ENCODE data around the gene DDX56. TPM values are rescaled to one million over a fixed set of nuclear protein-coding genes. Genes with fewer than 3 reads are reported as not detected.
A peak's percentile ranks its signal among the peaks of the same experiment; 100 is the strongest.

Gene DDX56, protein sequence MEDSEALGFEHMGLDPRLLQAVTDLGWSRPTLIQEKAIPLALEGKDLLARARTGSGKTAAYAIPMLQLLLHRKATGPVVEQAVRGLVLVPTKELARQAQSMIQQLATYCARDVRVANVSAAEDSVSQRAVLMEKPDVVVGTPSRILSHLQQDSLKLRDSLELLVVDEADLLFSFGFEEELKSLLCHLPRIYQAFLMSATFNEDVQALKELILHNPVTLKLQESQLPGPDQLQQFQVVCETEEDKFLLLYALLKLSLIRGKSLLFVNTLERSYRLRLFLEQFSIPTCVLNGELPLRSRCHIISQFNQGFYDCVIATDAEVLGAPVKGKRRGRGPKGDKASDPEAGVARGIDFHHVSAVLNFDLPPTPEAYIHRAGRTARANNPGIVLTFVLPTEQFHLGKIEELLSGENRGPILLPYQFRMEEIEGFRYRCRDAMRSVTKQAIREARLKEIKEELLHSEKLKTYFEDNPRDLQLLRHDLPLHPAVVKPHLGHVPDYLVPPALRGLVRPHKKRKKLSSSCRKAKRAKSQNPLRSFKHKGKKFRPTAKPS
- 10 to 100 TPM; 26.9 to 50.8 (median 34.4) TPM for polyA plus RNA-seq (ENCODE audit: low read depth in 6 of 6)

DNA sequence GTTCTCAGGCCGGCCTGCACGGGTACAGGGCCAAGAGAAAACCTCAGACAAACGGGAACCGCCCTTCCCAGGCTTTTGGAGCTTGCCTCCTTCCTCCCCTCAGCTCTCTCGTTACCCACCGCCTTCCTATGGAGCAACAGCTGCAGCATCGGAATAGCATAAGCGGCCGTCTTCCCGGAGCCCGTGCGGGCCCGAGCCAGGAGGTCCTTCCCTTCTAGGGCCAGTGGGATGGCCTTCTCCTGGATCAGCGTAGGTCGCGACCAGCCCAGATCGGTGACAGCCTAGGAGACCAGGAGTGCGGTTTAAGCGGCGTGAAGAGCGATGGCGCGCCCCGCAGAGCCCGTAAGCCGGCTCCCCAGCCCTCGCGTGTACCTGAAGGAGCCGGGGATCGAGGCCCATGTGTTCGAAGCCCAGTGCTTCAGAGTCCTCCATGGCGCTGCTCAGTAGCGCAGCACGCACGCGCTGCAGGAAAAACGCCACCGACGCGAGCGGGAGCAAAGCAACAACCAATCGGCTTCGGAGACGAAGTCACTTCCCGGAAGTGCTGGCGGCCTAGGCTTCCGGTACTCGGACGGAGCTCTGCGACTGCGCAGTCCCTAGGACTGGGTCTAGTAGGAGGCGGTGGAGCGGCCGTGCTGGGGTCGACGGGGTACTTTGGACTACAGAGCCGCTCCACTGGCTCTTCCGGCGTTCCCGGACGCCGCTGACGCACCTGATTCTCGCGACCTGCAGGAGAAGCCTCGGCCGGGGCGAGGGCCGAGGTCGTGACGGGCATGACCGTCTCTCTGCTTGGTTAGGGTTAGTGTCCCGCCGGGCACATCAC, at the start of gene DDX56:
DDX56 (minus strand) TSS at position 445 of the 823 bp plus-strand sequence; CDS start at position 432, 13 bp downstream.
- Mint-ChIP-seq H3K9me3 (no peaks in the 10 kb centered on the region), H3K4me1 (peaks cover 40 to 53% (median 46%) of the 10 kb centered on the region in 3 donors), H3K36me3 (peaks cover 5 to 6% of the 10 kb centered on the region in 2 donors), H3K27ac (peak within 1 kb of the TSS; percentile 96 to 99 (median 98)), H3K4me3 (peak within 1 kb of the TSS; percentile 93 to 98 (median 98)), H3K27me3 (no peaks in the 10 kb centered on the region)
- DNase-seq: peak; percentile 85
- peak; percentile 95 for ATAC-seq (ENCODE audit: low read depth in 2 of 2)

DNA sequence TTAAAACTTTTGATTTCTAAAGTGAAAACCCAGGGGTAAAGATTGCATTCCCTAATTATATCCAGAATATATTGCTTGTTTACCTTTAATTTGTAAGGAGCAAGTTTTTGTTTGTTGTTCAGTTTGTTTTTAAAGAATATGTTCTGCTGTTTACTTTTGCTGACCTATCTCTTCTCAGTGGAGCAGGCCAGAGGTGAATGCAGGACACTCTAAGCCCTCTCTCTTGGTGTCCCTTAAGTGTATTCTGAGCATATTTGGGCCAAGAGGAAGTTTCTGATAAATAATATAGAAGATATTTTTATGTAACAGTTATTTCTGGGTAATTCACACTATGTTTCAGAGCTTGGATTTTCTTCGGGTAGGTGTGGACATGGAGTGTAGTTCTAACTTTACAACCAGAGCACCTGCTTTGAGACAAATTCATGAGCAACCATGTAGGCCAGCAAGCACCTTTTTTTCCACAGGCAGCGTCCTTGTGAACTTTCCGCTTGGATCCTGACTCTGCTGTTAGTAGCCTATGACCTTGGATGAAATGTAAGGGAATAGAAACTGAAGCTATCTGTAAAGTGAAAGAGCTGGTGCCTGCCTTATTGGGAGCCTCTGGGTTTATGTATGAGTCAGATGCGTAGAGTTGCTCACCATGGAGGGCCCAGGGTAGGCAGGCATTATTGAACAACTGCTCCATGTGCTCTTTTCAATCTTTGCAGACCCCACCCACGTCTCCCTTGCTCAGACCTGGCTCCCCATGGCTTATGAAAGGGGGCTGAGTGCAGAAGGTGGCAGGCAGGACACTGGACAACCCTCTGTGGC, 48.8 kb upstream of the DDX56 start:
- no peaks in the 10 kb centered on the region for H3K9me3 Mint-ChIP-seq
- ATAC-seq (ENCODE audit: low read depth in 2 of 2): no peak
- DNase-seq: no peak
- no peaks in the 10 kb centered on the region for H3K36me3 Mint-ChIP-seq
- H3K4me1 Mint-ChIP-seq: peaks cover 31 to 52% (median 41%) of the 10 kb centered on the region in 3 donors
- H3K27ac Mint-ChIP-seq: peak overlapping the region in 3 of 6 donors; percentile 34 to 95 (median 47)
- H3K27me3 Mint-ChIP-seq: no peaks in the 10 kb centered on the region
- no peak overlapping the region for H3K4me3 Mint-ChIP-seq

DNA sequence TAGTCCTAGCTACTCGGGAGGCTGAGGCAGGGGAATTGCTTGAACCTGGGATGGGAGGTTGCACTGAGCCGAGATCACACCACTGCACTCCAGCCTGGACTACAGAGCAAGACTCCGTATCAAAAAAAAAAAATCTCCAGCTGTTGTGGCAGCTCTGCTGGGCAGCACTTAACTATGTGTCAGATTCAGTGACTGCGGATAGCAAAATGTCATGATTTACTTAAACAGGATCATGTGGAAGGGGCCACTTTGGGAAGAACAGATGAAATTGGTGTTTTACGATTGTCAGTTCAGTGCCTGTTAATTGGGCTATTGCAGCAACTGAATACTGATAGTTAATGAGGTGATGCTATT, 48.0 kb upstream of the DDX56 start:
- H3K4me3 Mint-ChIP-seq: no peak overlapping the region

GRCh38 chr7:44621034-44621749, 47.5 kb upstream of the DDX56 start:
- Mint-ChIP-seq H3K9me3 (no peaks in the 10 kb centered on the region), H3K4me3 (peak overlapping the region in 1 of 8 donors; percentile 47), H3K4me1 (peaks cover 31 to 60% (median 42%) of the 10 kb centered on the region in 3 donors), H3K27me3 (no peaks in the 10 kb centered on the region), H3K36me3 (no peaks in the 10 kb centered on the region), H3K27ac (peak overlapping the region in 3 of 6 donors; percentile 38 to 81 (median 66))
- DNase-seq (no peak), ATAC-seq (ENCODE audit: low read depth in 2 of 2) (no peak)

More for the DNA sequence above, 48.0 kb upstream of the DDX56 start:
- Mint-ChIP-seq H3K27ac (peak overlapping the region in 2 of 6 donors; percentile 7 to 38), H3K27me3 (no peaks in the 10 kb centered on the region), H3K4me1 (peaks cover 31 to 58% (median 41%) of the 10 kb centered on the region in 3 donors), H3K36me3 (no peaks in the 10 kb centered on the region), H3K9me3 (no peaks in the 10 kb centered on the region)
- DNase-seq (no peak), ATAC-seq (ENCODE audit: low read depth in 2 of 2) (no peak)

GRCh38 chr7:44618753-44619152, 45.0 kb upstream of the DDX56 start:
- Mint-ChIP-seq H3K27ac (peak overlapping the region in 5 of 6 donors; percentile 41 to 78 (median 56)), H3K27me3 (no peaks in the 10 kb centered on the region), H3K36me3 (no peaks in the 10 kb centered on the region), H3K9me3 (no peaks in the 10 kb centered on the region), H3K4me1 (peaks cover 43 to 71% (median 62%) of the 10 kb centered on the region in 3 donors), H3K4me3 (no peak overlapping the region)
- ATAC-seq (ENCODE audit: low read depth in 2 of 2) (no peak), DNase-seq (no peak)

DNA sequence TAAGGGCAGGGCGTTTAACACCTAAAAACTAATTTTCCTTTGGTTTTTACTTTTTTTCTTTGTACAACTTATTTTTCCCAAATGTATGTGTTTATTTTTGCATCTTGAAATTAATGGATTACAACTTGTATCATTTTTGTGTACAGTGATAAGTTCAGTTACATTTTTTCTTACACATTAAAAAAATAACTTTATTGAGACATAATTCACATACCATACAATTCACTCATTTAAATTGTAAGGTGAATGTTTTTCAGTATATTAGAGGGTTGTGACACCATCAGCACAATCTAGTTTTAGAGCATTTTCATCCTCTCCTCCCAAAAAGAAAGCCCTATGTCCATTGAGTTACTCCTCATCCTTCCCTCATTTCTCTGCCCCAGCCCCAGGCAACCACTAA, 44.3 kb upstream of the DDX56 start:
- Mint-ChIP-seq H3K36me3 (no peaks in the 10 kb centered on the region), H3K4me3 (no peak overlapping the region), H3K27me3 (no peaks in the 10 kb centered on the region), H3K4me1 (peaks cover 38 to 66% (median 59%) of the 10 kb centered on the region in 3 donors), H3K27ac (peak overlapping the region in 2 of 6 donors; percentile 41 to 56), H3K9me3 (no peaks in the 10 kb centered on the region)
- ATAC-seq (ENCODE audit: low read depth in 2 of 2) (no peak), DNase-seq (no peak)

GRCh38 chr7:44617225-44617890, 43.6 kb upstream of the DDX56 start:
- Mint-ChIP-seq H3K4me1 (peaks cover 32 to 62% (median 57%) of the 10 kb centered on the region in 3 donors), H3K27me3 (no peaks in the 10 kb centered on the region), H3K36me3 (no peaks in the 10 kb centered on the region), H3K27ac (peak overlapping the region in 3 of 6 donors; percentile 10 to 18 (median 14)), H3K9me3 (no peaks in the 10 kb centered on the region), H3K4me3 (no peak overlapping the region)
- DNase-seq (no peak), ATAC-seq (ENCODE audit: low read depth in 2 of 2) (no peak)

DNA sequence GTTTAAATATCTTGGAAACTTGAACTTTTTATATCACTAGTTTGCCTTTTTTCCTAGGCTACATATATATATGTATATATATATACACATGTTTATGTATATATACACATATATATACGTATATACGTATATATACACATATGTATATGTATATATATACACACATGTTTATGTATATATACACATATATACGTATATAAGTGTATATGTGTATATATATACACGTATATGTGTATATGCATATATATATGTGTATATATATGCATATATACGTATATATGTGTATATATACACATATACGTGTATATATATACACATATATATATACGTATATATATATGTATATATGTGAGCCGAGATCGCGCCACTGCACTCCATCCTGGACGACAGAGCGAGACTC, 42.8 kb upstream of the DDX56 start:
- ATAC-seq (ENCODE audit: low read depth in 2 of 2): no peak
- Mint-ChIP-seq H3K27ac (no peak overlapping the region), H3K4me1 (peaks cover 32 to 65% (median 58%) of the 10 kb centered on the region in 3 donors), H3K4me3 (no peak overlapping the region), H3K36me3 (no peaks in the 10 kb centered on the region), H3K27me3 (no peaks in the 10 kb centered on the region), H3K9me3 (no peaks in the 10 kb centered on the region)
- DNase-seq: no peak

DNA sequence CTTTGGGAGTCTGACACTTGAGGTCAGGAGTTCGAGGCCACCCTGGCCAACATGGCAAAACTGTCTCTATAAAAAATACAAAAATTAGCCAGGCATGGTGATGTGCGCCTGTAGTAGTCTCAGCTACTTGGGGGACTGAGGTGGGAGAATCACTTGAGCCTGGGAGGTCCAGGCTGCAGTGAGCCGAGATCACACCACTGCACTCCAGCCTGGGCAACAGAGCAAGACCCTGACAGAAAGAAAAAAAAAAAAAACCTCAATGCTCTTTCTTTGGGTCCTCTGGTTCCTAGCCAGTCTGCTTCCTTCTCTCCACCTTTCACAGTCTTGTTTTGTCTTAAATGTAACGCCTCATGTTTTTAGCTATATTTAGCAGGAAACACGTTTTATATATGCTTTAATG, 42.1 kb upstream of the DDX56 start:
- Mint-ChIP-seq H3K27me3 (no peaks in the 10 kb centered on the region), H3K4me3 (peak overlapping the region in 1 of 8 donors; percentile 17), H3K27ac (peak overlapping the region in 3 of 6 donors; percentile 65 to 84 (median 75)), H3K36me3 (no peaks in the 10 kb centered on the region), H3K4me1 (peaks cover 28 to 59% (median 52%) of the 10 kb centered on the region in 3 donors), H3K9me3 (no peaks in the 10 kb centered on the region)
- DNase-seq (no peak), ATAC-seq (ENCODE audit: low read depth in 2 of 2) (no peak)

DNA sequence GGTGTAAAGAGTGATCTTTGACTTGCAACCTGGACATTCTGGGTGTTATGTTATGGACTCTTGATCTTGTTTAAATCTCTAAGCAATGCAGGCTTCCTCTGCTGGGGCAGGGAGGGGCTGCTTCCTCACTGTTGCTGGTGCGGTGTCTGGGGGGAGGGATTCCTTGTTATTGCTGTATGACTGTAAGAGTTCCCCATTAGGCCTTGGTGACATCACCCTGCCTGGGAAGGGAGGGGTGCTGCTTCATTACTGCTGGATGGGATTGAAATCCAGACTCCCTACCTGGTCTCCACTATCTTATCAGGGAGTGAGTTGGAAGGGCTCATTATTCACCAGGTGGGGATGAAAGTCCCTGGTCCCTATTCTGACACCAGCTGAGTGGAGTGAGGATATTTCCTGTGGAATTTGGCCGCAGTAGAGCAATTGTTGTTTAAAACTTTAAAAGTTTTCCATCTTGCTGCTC, 41.5 kb upstream of the DDX56 start:
- H3K36me3 Mint-ChIP-seq: no peaks in the 10 kb centered on the region
- ATAC-seq (ENCODE audit: low read depth in 2 of 2) (peak; percentile 88 to 93), DNase-seq (no peak)
- no peaks in the 10 kb centered on the region for H3K9me3 Mint-ChIP-seq
- H3K4me3 Mint-ChIP-seq: peak overlapping the region in 6 of 8 donors; percentile 11 to 75 (median 44)
- peak overlapping the region in 5 of 6 donors; percentile 74 to 89 (median 79) for H3K27ac Mint-ChIP-seq
- H3K4me1 Mint-ChIP-seq: peaks cover 28 to 64% (median 55%) of the 10 kb centered on the region in 3 donors
- H3K27me3 Mint-ChIP-seq: no peaks in the 10 kb centered on the region

GRCh38 chr7:44609829-44610228, 36.1 kb upstream of the DDX56 start:
- Mint-ChIP-seq H3K4me1 (peaks cover 18 to 61% (median 55%) of the 10 kb centered on the region in 3 donors), H3K4me3 (peak overlapping the region in 2 of 8 donors; percentile 16 to 83), H3K9me3 (peaks cover 0 to 2% (median 0%) of the 10 kb centered on the region in 7 donors), H3K27me3 (no peaks in the 10 kb centered on the region), H3K36me3 (no peaks in the 10 kb centered on the region), H3K27ac (peak overlapping the region in 2 of 6 donors; percentile 73 to 91)
- no peak for DNase-seq
- ATAC-seq (ENCODE audit: low read depth in 2 of 2): no peak
